PC-9 (cell line): Measurements from ENCODE around the gene IGFBP1. TPM values are rescaled to one million over a fixed set of nuclear protein-coding genes. Genes with fewer than 3 reads are reported as not detected.

Experiments used
- BruUV-seq: library from RNA; stranded (reverse); fragments of 400-500 nt; replicated peaks from 2 replicates; lab custom pipeline; 2021; lab: Mats Ljungman, UMichigan
- CTCF ChIA-PET: fragments of 300-600 bp; sonication (Branson Sonifier 250); formaldehyde crosslinking; loops from one replicate; lab custom pipeline; 2022; ENCODE audit warnings: antibody characterized with exemption; lab: Charles Lee
- POLR2A ChIA-PET: fragments of 300-600 bp; sonication (Branson Sonifier 250); formaldehyde crosslinking; loops from one replicate; lab custom pipeline; 2022; ENCODE audit warnings: antibody characterized with exemption; ENCODE audit not compliant: unreplicated experiment; lab: Charles Lee
- DNase-seq, 2 experiments: peaks; one replicate each; pipeline versions ENCODE4 v3.0.0 to v3.0.0-alpha.2; 2015 to 2022; ENCODE audit warnings: mixed read lengths in 1 of 2
- H2AFZ ChIP-seq: fragments of 200-600 bp; sonication (generic); 2 replicates; pipeline ENCODE4 v1.8.1; 2017; ENCODE audit warnings: antibody characterized with exemption
- H3F3A ChIP-seq: fragments of 200-600 bp; sonication (generic); 2 replicates; pipeline ENCODE4 v1.8.1; 2017; ENCODE audit warnings: antibody characterized with exemption, mild to moderate bottlenecking, low read depth; ENCODE audit not compliant: insufficient read depth
- H3K27ac ChIP-seq: fragments of 200-600 bp; sonication (generic); 2 replicates; pipeline ENCODE4 v1.6.1; 2016; ENCODE audit warnings: mixed run types
- H3K27me3 ChIP-seq: fragments of 200-600 bp; sonication (generic); 2 replicates; pipeline ENCODE4 v1.6.1; 2016; ENCODE audit warnings: low read depth, mixed run types; ENCODE audit not compliant: insufficient read depth
- H3K36me3 ChIP-seq: fragments of 200-600 bp; sonication (generic); 2 replicates; pipeline ENCODE4 v1.6.1; 2016; ENCODE audit warnings: low read depth, mixed run types
- H3K4me1 ChIP-seq: fragments of 200-600 bp; sonication (generic); replicated peaks from 2 replicates; pipeline ENCODE4 v1.6.1; 2016; ENCODE audit warnings: mixed run types; ENCODE audit not compliant: insufficient read depth
- H3K4me2 ChIP-seq: fragments of 200-600 bp; sonication (generic); 2 replicates; pipeline ENCODE4 v1.6.1; 2017; ENCODE audit warnings: mixed run types
- H3K4me3 ChIP-seq: fragments of 200-600 bp; sonication (generic); 2 replicates; pipeline ENCODE4 v1.6.1; 2016; ENCODE audit warnings: mixed run types
- H3K79me2 ChIP-seq: fragments of 200-600 bp; sonication (generic); 2 replicates; pipeline ENCODE4 v1.6.1; 2017; ENCODE audit warnings: low read depth, mixed run types
- H3K9me2 ChIP-seq: fragments of 200-600 bp; sonication (generic); 2 replicates; pipeline ENCODE4 v1.8.1; 2017; ENCODE audit warnings: mild to moderate bottlenecking; ENCODE audit not compliant: insufficient read depth
- H3K9me3 ChIP-seq: fragments of 200-600 bp; sonication (generic); 2 replicates; pipeline ENCODE4 v1.8.1; 2016; ENCODE audit warnings: low read depth; ENCODE audit not compliant: insufficient read depth
- H4K20me1 ChIP-seq: fragments of 200-600 bp; sonication (generic); 2 replicates; pipeline ENCODE4 v1.8.1; 2017; ENCODE audit not compliant: insufficient read depth
- EZH2 ChIP-seq: fragments of 200-600 bp; sonication (generic); IDR thresholded peaks from 2 replicates; pipeline ENCODE4 v1.8.0; 2017; ENCODE audit warnings: antibody characterized with exemption, low read depth
- intact Hi-C: fragments of 100-400 bp; cut with micrococcal nuclease; formaldehyde crosslinking; loops from one replicate; pipeline ENCODE4 v1.10.0; 2022; ENCODE audit not compliant: unreplicated experiment
- total RNA-seq: library from RNA; stranded (reverse); gene quantifications from 2 replicates; pipeline ENCODE4 v1.2.3, GENCODE V29; 2021
- TF ChIP-seq, protein P1 (sequence below): fragments of 200-600 bp; sonication (generic); conservative IDR thresholded peaks from 2 replicates; pipeline ENCODE4 v1.6.1; 2017; ENCODE audit warnings: mixed run types, antibody characterized with exemption, mild to moderate bottlenecking, moderate library complexity

IGFBP1 gene
- total RNA-seq, 1 experiment from 2014 or later, result 0.92 TPM

DNA sequence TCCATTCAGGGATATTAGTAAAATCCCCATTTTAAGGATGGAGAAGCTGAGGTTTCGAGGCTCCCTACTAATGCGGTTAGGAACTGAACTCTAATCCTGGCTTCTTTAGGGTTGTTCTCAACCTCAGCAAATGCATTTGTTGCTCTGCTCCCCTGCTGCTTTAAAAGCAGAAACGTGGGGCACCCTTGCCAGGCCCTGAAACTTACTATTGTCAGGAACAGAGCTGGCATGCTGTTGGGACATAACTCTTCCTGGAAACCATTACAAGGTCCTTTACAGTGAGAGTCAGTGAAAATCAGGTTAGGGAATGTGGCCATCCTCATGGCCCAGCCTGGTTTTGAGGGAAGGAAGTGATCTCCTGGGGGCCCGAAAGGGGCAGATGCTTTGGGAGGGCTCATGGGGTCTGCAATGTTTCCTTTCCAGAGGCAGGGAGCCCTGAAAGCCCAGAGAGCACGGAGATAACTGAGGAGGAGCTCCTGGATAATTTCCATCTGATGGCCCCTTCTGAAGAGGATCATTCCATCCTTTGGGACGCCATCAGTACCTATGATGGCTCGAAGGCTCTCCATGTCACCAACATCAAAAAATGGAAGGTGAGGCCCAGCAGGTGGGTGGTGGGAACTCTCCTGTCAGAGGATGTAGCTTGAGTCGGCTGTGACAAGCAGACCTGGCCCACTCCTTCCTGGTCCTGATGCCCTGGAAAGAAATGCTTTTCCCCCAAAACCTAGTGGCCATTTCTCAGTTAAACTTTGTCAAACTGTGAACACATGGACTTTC, 2.0 kb downstream of the IGFBP1 start:
- H3K4me3 ChIP-seq, result no peak overlapping the region
- peaks cover 19% of the 10 kb centered on the region for H3F3A ChIP-seq
- H3K4me1 ChIP-seq, result peaks cover 37% of the 10 kb centered on the region
- H3K9me3 ChIP-seq, result no peaks in the 10 kb centered on the region
- no peaks in the 10 kb centered on the region for H3K36me3 ChIP-seq
- TF ChIP-seq, protein P1, sequence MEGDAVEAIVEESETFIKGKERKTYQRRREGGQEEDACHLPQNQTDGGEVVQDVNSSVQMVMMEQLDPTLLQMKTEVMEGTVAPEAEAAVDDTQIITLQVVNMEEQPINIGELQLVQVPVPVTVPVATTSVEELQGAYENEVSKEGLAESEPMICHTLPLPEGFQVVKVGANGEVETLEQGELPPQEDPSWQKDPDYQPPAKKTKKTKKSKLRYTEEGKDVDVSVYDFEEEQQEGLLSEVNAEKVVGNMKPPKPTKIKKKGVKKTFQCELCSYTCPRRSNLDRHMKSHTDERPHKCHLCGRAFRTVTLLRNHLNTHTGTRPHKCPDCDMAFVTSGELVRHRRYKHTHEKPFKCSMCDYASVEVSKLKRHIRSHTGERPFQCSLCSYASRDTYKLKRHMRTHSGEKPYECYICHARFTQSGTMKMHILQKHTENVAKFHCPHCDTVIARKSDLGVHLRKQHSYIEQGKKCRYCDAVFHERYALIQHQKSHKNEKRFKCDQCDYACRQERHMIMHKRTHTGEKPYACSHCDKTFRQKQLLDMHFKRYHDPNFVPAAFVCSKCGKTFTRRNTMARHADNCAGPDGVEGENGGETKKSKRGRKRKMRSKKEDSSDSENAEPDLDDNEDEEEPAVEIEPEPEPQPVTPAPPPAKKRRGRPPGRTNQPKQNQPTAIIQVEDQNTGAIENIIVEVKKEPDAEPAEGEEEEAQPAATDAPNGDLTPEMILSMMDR, result no peak
- no peak for TF ChIP-seq EZH2
- no peak overlapping the region for H3K4me2 ChIP-seq
- H2AFZ ChIP-seq, result no peak overlapping the region
- H3K79me2 ChIP-seq, result peaks cover 17% of the 10 kb centered on the region
- POLR2A ChIA-PET, result no interaction called here
- H3K9me2 ChIP-seq, result no peaks in the 10 kb centered on the region
- no peak for DNase-seq
- no peak overlapping the region for H3K27ac ChIP-seq
- no peaks in the 10 kb centered on the region for H3K27me3 ChIP-seq
- CTCF ChIA-PET, result interaction anchor here (0.9 to 1.2 kb wide), 2 partner anchors 29 to 1328 kb away, joined by 3 to 5 read pairs; no protein-coding TSS in a partner anchor
- no peaks in the 10 kb centered on the region for H4K20me1 ChIP-seq
- no TSS peak for BruUV-seq
- intact Hi-C loops, result loop anchor here (2.0 to 5.0 kb wide), 2 partner anchors 32 to 1362 kb away; no protein-coding TSS in a partner anchor

DNA sequence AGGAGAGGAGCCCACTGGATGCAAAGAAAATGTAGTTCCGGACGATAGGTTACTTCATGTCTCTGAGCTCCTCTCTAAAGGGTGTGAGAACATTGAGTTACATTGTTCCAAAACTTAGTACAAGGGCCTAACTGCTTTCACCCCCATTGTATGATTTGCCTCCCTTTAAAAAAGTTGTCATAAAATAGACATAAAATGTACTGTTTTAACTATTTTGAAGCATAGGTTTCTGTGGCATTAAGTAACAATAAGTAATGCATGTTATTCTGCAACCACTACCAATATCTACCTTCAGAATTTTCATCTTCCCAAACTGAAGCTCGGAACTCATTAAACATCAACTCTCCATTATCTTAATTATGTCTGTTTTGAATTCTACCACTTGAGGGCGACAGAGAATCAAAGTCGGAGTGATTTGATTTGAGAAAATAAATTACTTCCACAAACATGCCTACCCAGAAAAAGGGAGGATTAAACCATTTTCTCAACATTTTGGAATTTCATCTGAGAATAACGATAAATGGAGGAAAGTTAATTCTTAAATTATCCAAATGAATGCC, 2.7 kb downstream of the IGFBP1 start:
- POLR2A ChIA-PET, result interaction anchor here (0.7 kb wide), 1 partner anchor 30 kb away, joined by 6 read pairs; no protein-coding TSS in a partner anchor

More for the DNA sequence above, 2.7 kb downstream of the IGFBP1 start:
- no TSS peak for BruUV-seq
- Histone ChIP-seq H3K4me2 (no peak overlapping the region), H3K36me3 (no peaks in the 10 kb centered on the region), H3K4me1 (peaks cover 30% of the 10 kb centered on the region), H3K9me2 (no peaks in the 10 kb centered on the region), H3K9me3 (no peaks in the 10 kb centered on the region), H3K4me3 (no peak overlapping the region), H4K20me1 (no peaks in the 10 kb centered on the region), H2AFZ (no peak overlapping the region), H3F3A (peaks cover 14% of the 10 kb centered on the region), H3K79me2 (peaks cover 17% of the 10 kb centered on the region), H3K27ac (no peak overlapping the region), H3K27me3 (no peaks in the 10 kb centered on the region)
- DNase-seq, result peak in 1 of 2 experiments; percentile 50
- TF ChIP-seq, protein P1, result peak; percentile 98
- TF ChIP-seq EZH2, result no peak
- intact Hi-C loops, result loop anchor here (1.0 to 5.0 kb wide), 5 partner anchors 26 to 1361 kb away; no protein-coding TSS in a partner anchor
- CTCF ChIA-PET, result interaction anchor here (0.6 to 1.2 kb wide), 3 partner anchors 29 to 1328 kb away, joined by 3 to 8 read pairs (median 5); no protein-coding TSS in a partner anchor
